K562 (cell line): ENCODE data around the gene HEPHL1. TPM values are rescaled to one million over a fixed set of nuclear protein-coding genes. Genes with fewer than 3 reads are reported as not detected.
A peak's percentile ranks its signal among the peaks of the same experiment; 100 is the strongest.

Source experiments
- CBFA2T3 ChIP-seq: fragments of 450-650 bp; IDR thresholded peaks from 2 replicates; pipeline ENCODE4 v1.6.1; 2017
- CHD1 ChIP-seq: fragments of 200-600 bp; sonication (generic); IDR thresholded peaks from one replicate; pipeline ENCODE4 v1.6.1; 2012; ENCODE audit warnings: mild to moderate bottlenecking, moderate library complexity, low read length, inconsistent platforms
- EP300 ChIP-seq: IDR thresholded peaks from 2 replicates; pipeline ENCODE4 v1.6.1; 2012; ENCODE audit warnings: low read length, improper control_type of control experiment
- ETS2 ChIP-seq: IDR thresholded peaks from 2 replicates; pipeline ENCODE4 v1.6.1; 2016; ENCODE audit warnings: borderline replicate concordance, missing genetic modification characterization, mild to moderate bottlenecking, moderate library complexity, missing compliant biosample characterization; ENCODE audit not compliant: poor library complexity, severe bottlenecking
- FOS ChIP-seq: IDR thresholded peaks from 3 replicates; pipeline ENCODE4 v1.6.1; 2011; ENCODE audit not compliant: insufficient read length; ENCODE audit errors: extremely low read depth
- FOXA1 ChIP-seq: fragments of 450-650 bp; IDR thresholded peaks from 2 replicates; pipeline ENCODE4 v1.6.1; 2016; ENCODE audit warnings: mild to moderate bottlenecking, borderline replicate concordance
- FOXM1 ChIP-seq, 2 experiments: fragments of 450-650 bp in 1 of 2; sonication (generic) in 1 of 2; formaldehyde crosslinking in 1 of 2; IDR thresholded peaks; 2 replicates each; pipeline versions ENCODE4 v1.6.1 to v1.9.0; 2017 to 2022; ENCODE audit warnings: low read depth in 2 of 2, mild to moderate bottlenecking in 2 of 2, missing genetic modification reagents in 1 of 2, moderate library complexity in 1 of 2
- HDGF ChIP-seq: fragments of 450-650 bp; IDR thresholded peaks from 2 replicates; pipeline ENCODE4 v1.6.1; 2016
- HNRNPK ChIP-seq: fragments of 200-400 bp; formaldehyde crosslinking; IDR thresholded peaks from one replicate; pipeline ENCODE4 v1.6.1; 2018; ENCODE audit warnings: mild to moderate bottlenecking, low read depth, low read length; ENCODE audit not compliant: poor library complexity, severe bottlenecking
- HNRNPLL ChIP-seq: fragments of 200-400 bp; formaldehyde crosslinking; IDR thresholded peaks from 2 replicates; pipeline ENCODE4 v1.6.1; 2017; ENCODE audit warnings: low read length, low read depth, mild to moderate bottlenecking; ENCODE audit not compliant: poor library complexity, severe bottlenecking
- IFI16 ChIP-seq: fragments of 250-450 bp; sonication (Bioruptor Pico); IDR thresholded peaks from 2 replicates; pipeline ENCODE4 v2.1.2; 2022; ENCODE audit warnings: mild to moderate bottlenecking, inconsistent platforms
- KDM4B ChIP-seq, 2 experiments: fragments of 450-650 bp in 1 of 2; sonication (generic) in 1 of 2; IDR thresholded peaks; 2 replicates each; pipeline ENCODE4 v1.6.1; 2016 to 2017; ENCODE audit warnings: borderline replicate concordance in 2 of 2, antibody characterized with exemption in 1 of 2, low read depth in 1 of 2, mild to moderate bottlenecking in 1 of 2
- NR2C1 ChIP-seq, 2 experiments: fragments of 450-650 bp; IDR thresholded peaks; 2 replicates each; pipeline ENCODE4 v1.6.1; 2017; ENCODE audit warnings: mild to moderate bottlenecking in 2 of 2, antibody characterized with exemption in 1 of 2, inconsistent platforms in 1 of 2, missing compliant biosample characterization in 1 of 2, missing genetic modification characterization in 1 of 2
- SNAPC5 ChIP-seq: fragments of 250-450 bp; sonication (Bioruptor Pico); IDR thresholded peaks from 2 replicates; pipeline ENCODE4 v1.8.0; 2021; ENCODE audit warnings: moderate library complexity, mild to moderate bottlenecking, inconsistent platforms
- SREBF2 ChIP-seq: sonication (generic); formaldehyde crosslinking; IDR thresholded peaks from 2 replicates; pipeline ENCODE4 v1.4.0; 2020; ENCODE audit warnings: mild to moderate bottlenecking, missing genetic modification reagents
- TAF9B ChIP-seq: fragments of 450-650 bp; IDR thresholded peaks from 2 replicates; pipeline ENCODE4 v1.6.1; 2018; ENCODE audit warnings: mild to moderate bottlenecking; ENCODE audit not compliant: partially characterized antibody
- TAL1 ChIP-seq: fragments of 450-650 bp; IDR thresholded peaks from 2 replicates; pipeline ENCODE4 v1.6.1; 2016; ENCODE audit warnings: mild to moderate bottlenecking
- TCF15 ChIP-seq: fragments of 250-450 bp; sonication (Bioruptor Pico); IDR thresholded peaks from 2 replicates; pipeline ENCODE4 v1.8.0; 2022; ENCODE audit warnings: moderate library complexity, mild to moderate bottlenecking, inconsistent platforms
- ZEB2 ChIP-seq: fragments of 450-650 bp; IDR thresholded peaks from 2 replicates; pipeline ENCODE4 v1.6.1; 2016
- ZHX1 ChIP-seq: fragments of 150-350 bp; conservative IDR thresholded peaks from 2 replicates; pipeline ENCODE4 v1.6.1; 2014; ENCODE audit warnings: low read length
- ZNF124 ChIP-seq: sonication (generic); formaldehyde crosslinking; IDR thresholded peaks from 2 replicates; pipeline ENCODE4 v1.8.1; 2022; ENCODE audit warnings: missing genetic modification reagents
- ZNF431 ChIP-seq: sonication (generic); formaldehyde crosslinking; IDR thresholded peaks from 2 replicates; pipeline ENCODE4 v1.8.0; 2022; ENCODE audit warnings: mild to moderate bottlenecking, missing genetic modification reagents
- ZNF561 ChIP-seq: fragments of 450-650 bp; formaldehyde crosslinking; conservative IDR thresholded peaks from 2 replicates; pipeline ENCODE4 v1.4.0; 2020; ENCODE audit warnings: mild to moderate bottlenecking, moderate library complexity
- ZNF785 ChIP-seq: fragments of 250-450 bp; sonication (Bioruptor Pico); IDR thresholded peaks from 2 replicates; pipeline ENCODE4 v1.4.0; 2020; ENCODE audit warnings: mild to moderate bottlenecking
- polyA plus RNA-seq, 8 experiments: library from polyadenylated mRNA; depleted of rRNA in 4 of 8; stranded (reverse) in 5 of 8; unstranded in 3 of 8; fragments of >200 nt; fragmentation: Nextera tagmentation in 2 of 8; fragmentation: Illumina TruSeq in 1 of 8; extraction: Ambion mirVana in 2 of 8; extraction: Trizol in 1 of 8; gene quantifications; 2 replicates each; pipeline versions ENCODE4 v1.2.1 to v1.2.3, GENCODE V29; 2011 to 2014; ENCODE audit warnings: inconsistent platforms in 1 of 8, missing spikeins in 1 of 8
- total RNA-seq, 7 experiments: library from RNA; depleted of rRNA in 6 of 7; stranded (reverse); fragments of >200 nt in 6 of 7; fragmentation: Illumina TruSeq in 2 of 7; extraction: Trizol in 2 of 7; gene quantifications; 2 replicates each; pipeline versions ENCODE4 v1.2.1 to v1.2.3, GENCODE V29; 2011 to 2021; ENCODE audit warnings: low replicate concordance in 1 of 7
- TF ChIP-seq, protein P1 (sequence below): sonication (generic); formaldehyde crosslinking; IDR thresholded peaks from 2 replicates; pipeline ENCODE4 v1.8.0; 2022; ENCODE audit warnings: mild to moderate bottlenecking, missing genetic modification reagents

The HEPHL1 gene
- total and polyA plus RNA-seq, 9 of the 15 experiments (the other 6 are each of a cell fraction or from before 2014, with no cell fraction given) = 0.01 TPM; not detected in 8

GRCh38 chr11:94142308-94143281 lies 121.4 kb downstream of the HEPHL1 start (continued):
- TF ChIP-seq ZHX1 (no peak), FOS (no peak), TCF15 (CRISPR knock-in tag) (no peak), ETS2 (tag) (no peak), HNRNPLL (no peak), HNRNPK (no peak), EP300 (peak; percentile 54; the same call in 1 of the 2 replicates), ZNF561 (CRISPR knock-in tag) (no peak), SREBF2 (CRISPR knock-in tag) (no peak), NR2C1 (IDR thresholded peaks at IDR 0.05) (peak; percentile 63), NR2C1 (tag; IDR thresholded peaks at IDR 0.05) (peak; percentile 72), ZNF431 (CRISPR knock-in tag) (no peak), CBFA2T3 (peak; percentile 61), ZEB2 (peak; percentile 13; the same call in 1 of the 2 replicates), TAF9B (no peak), FOXA1 (no peak), ZNF785 (CRISPR knock-in tag) (no peak), CHD1 (no peak), ZNF124 (no peak), HDGF (no peak), TAL1 (peak; percentile 27; the same call in 1 of the 2 replicates), FOXM1 (IDR thresholded peaks at IDR 0.05; ENCODE audit: low read depth) (no peak), FOXM1 (CRISPR knock-in tag; IDR thresholded peaks at IDR 0.05; ENCODE audit: low read depth) (no peak), IFI16 (no peak), SNAPC5 (no peak), KDM4B (IDR thresholded peaks at IDR 0.05; ENCODE audit: borderline replicate concordance in 2 of 2, low read depth in 1 of 2) (no peak)
- TF ChIP-seq, protein P1, sequence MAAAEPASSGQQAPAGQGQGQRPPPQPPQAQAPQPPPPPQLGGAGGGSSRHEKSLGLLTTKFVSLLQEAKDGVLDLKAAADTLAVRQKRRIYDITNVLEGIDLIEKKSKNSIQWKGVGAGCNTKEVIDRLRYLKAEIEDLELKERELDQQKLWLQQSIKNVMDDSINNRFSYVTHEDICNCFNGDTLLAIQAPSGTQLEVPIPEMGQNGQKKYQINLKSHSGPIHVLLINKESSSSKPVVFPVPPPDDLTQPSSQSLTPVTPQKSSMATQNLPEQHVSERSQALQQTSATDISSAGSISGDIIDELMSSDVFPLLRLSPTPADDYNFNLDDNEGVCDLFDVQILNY (CRISPR knock-in tag) = no peak
